Measurements from ENCODE around the gene DEFB131B. TPM values are rescaled to one million over a fixed set of nuclear protein-coding genes. Genes with fewer than 3 reads are reported as not detected.
"Not testable (repeated sequence)": the region's sequence is repeated elsewhere in the genome, so short reads cannot be mapped to it uniquely, and the experiment has no call there.

The DEFB131B gene
- total RNA-seq, 1 donor = not detected

DNA sequence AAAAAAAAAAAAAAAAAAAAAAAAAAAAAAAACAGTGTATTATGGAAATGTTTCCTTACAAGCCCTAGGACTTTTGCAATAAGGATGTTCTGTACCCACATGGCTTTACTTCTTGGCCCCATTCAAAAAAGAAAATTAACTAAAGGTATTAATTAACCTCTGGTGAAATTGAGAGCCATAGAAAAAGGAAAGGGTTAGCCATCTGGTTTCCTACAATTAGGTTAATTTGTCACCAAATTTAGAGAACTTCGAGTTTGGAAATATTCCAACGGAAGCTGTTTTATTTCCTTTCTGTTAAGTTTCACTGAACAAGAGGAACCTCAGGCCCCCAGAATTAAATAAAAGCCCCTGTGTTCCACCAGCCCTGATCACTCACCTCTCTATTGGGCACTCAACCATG lies 22.4 kb upstream of the DEFB131B start:
- not testable (repeated sequence) for H3K79me2 ChIP-seq (ENCODE audit: insufficient read depth, low read length); H3K4me2 ChIP-seq (ENCODE audit: insufficient read depth, low read length); H3K9me3 ChIP-seq (ENCODE audit: low read depth, low read length); H3K27me3 ChIP-seq (ENCODE audit: insufficient read depth, low read length); H4K20me1 ChIP-seq (ENCODE audit: insufficient read depth, low read length); H3K4me3 ChIP-seq (ENCODE audit: insufficient read depth, low read length); H2AFZ ChIP-seq (ENCODE audit: low read length); DNase-seq (ENCODE audit: insufficient read length, low spot score, missing footprints); H3K36me3 ChIP-seq (ENCODE audit: insufficient read depth, low read length); H3K27ac ChIP-seq (ENCODE audit: low read depth, low read length); H3K4me1 ChIP-seq (ENCODE audit: insufficient read depth, low read length)

DNA sequence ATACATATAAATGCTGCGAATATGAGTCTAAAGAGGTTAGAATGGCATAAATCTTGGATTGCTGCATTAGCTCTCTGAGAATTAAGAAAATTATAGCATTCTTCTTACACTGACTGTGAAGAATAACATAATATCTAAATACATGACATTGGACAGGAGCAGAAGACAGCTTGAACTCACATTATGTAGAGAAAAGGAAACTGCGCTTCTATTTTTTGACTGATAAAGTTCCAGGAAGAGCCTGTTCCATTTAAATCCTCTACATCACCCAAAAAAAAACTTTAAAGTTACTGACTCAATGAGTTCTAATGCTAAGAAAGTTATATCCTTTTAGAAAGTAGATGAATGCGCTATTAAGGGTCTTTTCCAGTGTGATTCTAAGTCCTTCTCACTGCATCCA lies 17.4 kb upstream of the DEFB131B start:
- H3K4me2 ChIP-seq (ENCODE audit: insufficient read depth, low read length); H4K20me1 ChIP-seq (ENCODE audit: insufficient read depth, low read length); H3K79me2 ChIP-seq (ENCODE audit: insufficient read depth, low read length): not testable (repeated sequence)

DNA sequence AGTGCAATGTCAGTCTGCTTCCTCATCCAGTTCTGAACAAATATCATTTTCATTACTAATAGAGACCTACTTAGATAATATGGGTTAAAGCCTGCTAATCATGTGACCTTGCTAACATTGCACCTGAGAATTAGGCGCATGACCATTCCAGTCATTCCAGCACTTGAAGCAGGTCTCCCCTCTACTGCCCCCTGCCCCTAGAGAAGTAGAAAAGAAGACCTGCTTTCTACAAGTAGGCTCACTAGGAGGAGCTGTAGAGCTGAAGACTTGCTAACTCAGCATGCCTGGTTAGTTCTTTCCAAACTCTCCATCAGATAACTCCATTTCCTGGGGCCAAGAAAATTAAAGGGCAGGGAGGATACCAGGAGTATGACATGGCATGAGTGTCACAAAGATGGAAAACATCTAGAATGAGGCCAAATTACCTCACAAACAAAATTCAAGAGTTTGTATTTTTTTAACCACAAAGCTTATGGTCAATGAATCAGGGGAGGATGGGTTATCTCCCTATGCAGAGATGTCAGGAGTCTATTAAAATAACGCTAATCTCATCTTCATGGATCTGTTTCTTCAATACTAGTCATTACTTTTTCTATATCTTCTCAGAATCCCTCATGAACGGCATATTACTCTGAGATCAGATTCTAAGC lies 14.2 kb upstream of the DEFB131B start:
- not testable (repeated sequence) for H3K9me3 ChIP-seq (ENCODE audit: low read depth, low read length); H3K27ac ChIP-seq (ENCODE audit: low read depth, low read length)

More for the DNA sequence above, 17.4 kb upstream of the DEFB131B start:
- not testable (repeated sequence) for DNase-seq (ENCODE audit: insufficient read length, low spot score, missing footprints); H3K36me3 ChIP-seq (ENCODE audit: insufficient read depth, low read length); H3K4me1 ChIP-seq (ENCODE audit: insufficient read depth, low read length); H3K9me3 ChIP-seq (ENCODE audit: low read depth, low read length); H2AFZ ChIP-seq (ENCODE audit: low read length); H3K4me3 ChIP-seq (ENCODE audit: insufficient read depth, low read length); H3K27ac ChIP-seq (ENCODE audit: low read depth, low read length); H3K27me3 ChIP-seq (ENCODE audit: insufficient read depth, low read length)

DNA sequence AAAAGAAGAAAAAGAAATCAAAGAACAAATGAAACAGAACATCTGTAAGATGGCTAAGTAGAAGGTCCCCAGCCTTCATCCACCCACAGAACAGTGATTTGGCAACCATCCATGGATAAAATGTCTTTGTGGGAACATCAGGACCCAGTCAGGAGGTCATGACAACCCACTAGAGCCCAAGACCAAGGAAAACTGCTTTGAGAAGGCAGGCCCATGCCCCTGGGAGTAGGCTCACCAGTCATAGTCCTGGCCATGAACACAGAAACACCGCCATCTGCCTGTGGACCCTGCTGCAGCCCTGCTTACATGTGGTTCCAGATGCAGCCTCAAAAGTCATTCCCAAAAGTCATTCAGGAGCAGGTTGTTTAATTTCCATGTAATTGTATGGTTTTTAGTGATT lies 11.0 kb upstream of the DEFB131B start:
- not testable (repeated sequence) for H3K79me2 ChIP-seq (ENCODE audit: insufficient read depth, low read length); H2AFZ ChIP-seq (ENCODE audit: low read length); H3K27ac ChIP-seq (ENCODE audit: low read depth, low read length); H3K36me3 ChIP-seq (ENCODE audit: insufficient read depth, low read length); DNase-seq (ENCODE audit: insufficient read length, low spot score, missing footprints); H3K9me3 ChIP-seq (ENCODE audit: low read depth, low read length); H3K27me3 ChIP-seq (ENCODE audit: insufficient read depth, low read length); H3K4me3 ChIP-seq (ENCODE audit: insufficient read depth, low read length); H3K4me1 ChIP-seq (ENCODE audit: insufficient read depth, low read length); H4K20me1 ChIP-seq (ENCODE audit: insufficient read depth, low read length); H3K4me2 ChIP-seq (ENCODE audit: insufficient read depth, low read length)

More for the DNA sequence above, 14.2 kb upstream of the DEFB131B start:
- not testable (repeated sequence) for H3K4me3 ChIP-seq (ENCODE audit: insufficient read depth, low read length); H3K27me3 ChIP-seq (ENCODE audit: insufficient read depth, low read length); H3K79me2 ChIP-seq (ENCODE audit: insufficient read depth, low read length); H4K20me1 ChIP-seq (ENCODE audit: insufficient read depth, low read length); H3K4me1 ChIP-seq (ENCODE audit: insufficient read depth, low read length); H3K36me3 ChIP-seq (ENCODE audit: insufficient read depth, low read length); DNase-seq (ENCODE audit: insufficient read length, low spot score, missing footprints); H2AFZ ChIP-seq (ENCODE audit: low read length); H3K4me2 ChIP-seq (ENCODE audit: insufficient read depth, low read length)
- TF ChIP-seq, protein P1, sequence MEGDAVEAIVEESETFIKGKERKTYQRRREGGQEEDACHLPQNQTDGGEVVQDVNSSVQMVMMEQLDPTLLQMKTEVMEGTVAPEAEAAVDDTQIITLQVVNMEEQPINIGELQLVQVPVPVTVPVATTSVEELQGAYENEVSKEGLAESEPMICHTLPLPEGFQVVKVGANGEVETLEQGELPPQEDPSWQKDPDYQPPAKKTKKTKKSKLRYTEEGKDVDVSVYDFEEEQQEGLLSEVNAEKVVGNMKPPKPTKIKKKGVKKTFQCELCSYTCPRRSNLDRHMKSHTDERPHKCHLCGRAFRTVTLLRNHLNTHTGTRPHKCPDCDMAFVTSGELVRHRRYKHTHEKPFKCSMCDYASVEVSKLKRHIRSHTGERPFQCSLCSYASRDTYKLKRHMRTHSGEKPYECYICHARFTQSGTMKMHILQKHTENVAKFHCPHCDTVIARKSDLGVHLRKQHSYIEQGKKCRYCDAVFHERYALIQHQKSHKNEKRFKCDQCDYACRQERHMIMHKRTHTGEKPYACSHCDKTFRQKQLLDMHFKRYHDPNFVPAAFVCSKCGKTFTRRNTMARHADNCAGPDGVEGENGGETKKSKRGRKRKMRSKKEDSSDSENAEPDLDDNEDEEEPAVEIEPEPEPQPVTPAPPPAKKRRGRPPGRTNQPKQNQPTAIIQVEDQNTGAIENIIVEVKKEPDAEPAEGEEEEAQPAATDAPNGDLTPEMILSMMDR (IDR thresholded peaks at IDR 0.05; ENCODE audit: extremely low read depth, low read depth, low read length) = peak; percentile 55

DNA sequence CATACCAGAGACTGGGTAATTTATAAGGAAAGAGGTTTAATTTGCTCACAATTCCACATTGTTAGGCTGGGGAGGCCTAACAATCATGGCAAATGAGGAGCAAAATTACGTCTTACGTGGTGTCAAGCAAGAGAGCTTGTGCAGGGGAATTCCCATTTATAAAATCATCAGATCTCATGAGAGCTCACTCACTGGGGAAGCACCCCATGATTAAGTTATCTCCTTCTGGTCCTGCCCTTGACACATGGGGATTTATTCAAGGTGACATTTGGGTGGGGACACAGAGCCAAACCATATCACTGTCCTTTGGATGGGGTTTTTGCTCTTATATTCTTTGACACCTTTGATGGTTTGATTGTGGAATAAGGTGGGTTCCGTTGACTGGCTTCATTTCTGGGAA lies 8.3 kb upstream of the DEFB131B start:
- H3K27ac ChIP-seq (ENCODE audit: low read depth, low read length); H3K79me2 ChIP-seq (ENCODE audit: insufficient read depth, low read length); H3K4me1 ChIP-seq (ENCODE audit: insufficient read depth, low read length); H4K20me1 ChIP-seq (ENCODE audit: insufficient read depth, low read length); H3K36me3 ChIP-seq (ENCODE audit: insufficient read depth, low read length); H3K27me3 ChIP-seq (ENCODE audit: insufficient read depth, low read length); DNase-seq (ENCODE audit: insufficient read length, low spot score, missing footprints); H2AFZ ChIP-seq (ENCODE audit: low read length); H3K4me3 ChIP-seq (ENCODE audit: insufficient read depth, low read length); H3K9me3 ChIP-seq (ENCODE audit: low read depth, low read length); H3K4me2 ChIP-seq (ENCODE audit: insufficient read depth, low read length): not testable (repeated sequence)

DNA sequence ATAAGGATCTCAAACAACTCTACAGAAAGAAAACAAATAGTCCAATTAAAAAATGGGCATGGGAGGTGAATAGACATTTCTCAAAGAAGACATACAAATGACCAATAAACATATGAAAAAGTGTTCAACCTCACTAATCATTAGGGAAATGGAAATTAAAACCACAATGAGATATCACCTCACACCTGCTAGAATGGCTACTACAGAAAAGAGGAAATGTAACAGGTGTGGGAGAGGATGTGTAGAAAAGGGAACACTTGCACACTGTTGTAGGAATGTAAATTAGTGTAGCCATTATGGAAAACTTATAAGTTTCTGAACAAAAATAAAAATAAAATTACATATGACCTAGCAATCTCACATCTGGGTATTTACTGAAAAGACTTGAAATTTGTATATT lies 7.6 kb upstream of the DEFB131B start:
- H2AFZ ChIP-seq (ENCODE audit: low read length); H3K27me3 ChIP-seq (ENCODE audit: insufficient read depth, low read length); H3K36me3 ChIP-seq (ENCODE audit: insufficient read depth, low read length); H3K4me1 ChIP-seq (ENCODE audit: insufficient read depth, low read length); H3K4me3 ChIP-seq (ENCODE audit: insufficient read depth, low read length); H3K4me2 ChIP-seq (ENCODE audit: insufficient read depth, low read length); H3K27ac ChIP-seq (ENCODE audit: low read depth, low read length); DNase-seq (ENCODE audit: insufficient read length, low spot score, missing footprints); H4K20me1 ChIP-seq (ENCODE audit: insufficient read depth, low read length); H3K9me3 ChIP-seq (ENCODE audit: low read depth, low read length); H3K79me2 ChIP-seq (ENCODE audit: insufficient read depth, low read length): not testable (repeated sequence)

DNA sequence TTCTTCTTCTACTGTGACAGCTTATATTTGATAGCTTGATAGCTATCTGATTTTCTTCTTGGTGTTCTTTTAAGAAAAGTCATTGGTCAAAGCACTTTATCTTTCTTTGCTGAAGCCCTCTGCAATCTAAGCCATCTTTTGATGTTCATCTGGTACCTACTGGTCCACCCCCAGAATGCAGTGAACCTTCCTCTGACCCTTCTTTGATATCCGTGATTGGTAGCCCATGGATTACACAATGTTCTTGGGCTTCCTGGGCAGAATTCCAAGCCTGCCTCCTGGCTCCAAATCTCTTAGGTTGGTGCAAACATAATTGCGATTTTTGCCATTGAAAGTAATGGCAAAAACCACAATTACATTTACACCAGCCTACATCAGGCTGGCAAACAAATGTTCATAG lies 2.0 kb upstream of the DEFB131B start:
- not testable (repeated sequence) for H2AFZ ChIP-seq (ENCODE audit: low read length); H3K27me3 ChIP-seq (ENCODE audit: insufficient read depth, low read length); H3K79me2 ChIP-seq (ENCODE audit: insufficient read depth, low read length); H3K4me1 ChIP-seq (ENCODE audit: insufficient read depth, low read length); H3K4me2 ChIP-seq (ENCODE audit: insufficient read depth, low read length); H3K4me3 ChIP-seq (ENCODE audit: insufficient read depth, low read length); DNase-seq (ENCODE audit: insufficient read length, low spot score, missing footprints); H3K36me3 ChIP-seq (ENCODE audit: insufficient read depth, low read length); H3K9me3 ChIP-seq (ENCODE audit: low read depth, low read length); H3K27ac ChIP-seq (ENCODE audit: low read depth, low read length); H4K20me1 ChIP-seq (ENCODE audit: insufficient read depth, low read length)

DNA sequence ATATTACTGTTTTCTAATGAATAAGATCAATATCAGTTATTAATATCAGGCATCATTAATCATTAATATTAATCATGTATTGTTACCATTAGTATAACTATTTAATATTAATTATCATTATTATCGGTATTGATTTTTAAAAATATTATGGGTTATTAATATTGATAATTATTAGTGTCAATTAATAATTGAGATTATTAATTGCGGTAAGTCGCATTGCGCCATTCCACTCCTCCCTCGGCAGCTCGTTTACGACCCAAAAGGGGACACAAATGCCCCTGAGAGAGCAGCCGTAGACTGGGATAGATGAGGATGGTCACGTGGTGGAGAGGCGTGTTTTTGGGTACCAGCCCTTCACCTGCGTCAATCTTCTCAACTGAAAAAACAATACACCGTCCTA lies 7.6 kb downstream of the DEFB131B start:
- H3K4me1 ChIP-seq (ENCODE audit: insufficient read depth, low read length); H3K36me3 ChIP-seq (ENCODE audit: insufficient read depth, low read length); H3K79me2 ChIP-seq (ENCODE audit: insufficient read depth, low read length); H3K4me2 ChIP-seq (ENCODE audit: insufficient read depth, low read length); H3K9me3 ChIP-seq (ENCODE audit: low read depth, low read length); H4K20me1 ChIP-seq (ENCODE audit: insufficient read depth, low read length); H3K27me3 ChIP-seq (ENCODE audit: insufficient read depth, low read length); H3K27ac ChIP-seq (ENCODE audit: low read depth, low read length); H3K4me3 ChIP-seq (ENCODE audit: insufficient read depth, low read length); H2AFZ ChIP-seq (ENCODE audit: low read length); DNase-seq (ENCODE audit: insufficient read length, low spot score, missing footprints): not testable (repeated sequence)

All from osteoblast (primary cell).